SKM-1 (cell line): ENCODE measurements around the gene IFNAR1.

Experiments
- DNase-seq: peaks from one replicate; lab custom pipeline; 2025; ENCODE audit not compliant: unreplicated experiment; lab: John Stamatoyannopoulos, UW

IFNAR1 gene

DNA sequence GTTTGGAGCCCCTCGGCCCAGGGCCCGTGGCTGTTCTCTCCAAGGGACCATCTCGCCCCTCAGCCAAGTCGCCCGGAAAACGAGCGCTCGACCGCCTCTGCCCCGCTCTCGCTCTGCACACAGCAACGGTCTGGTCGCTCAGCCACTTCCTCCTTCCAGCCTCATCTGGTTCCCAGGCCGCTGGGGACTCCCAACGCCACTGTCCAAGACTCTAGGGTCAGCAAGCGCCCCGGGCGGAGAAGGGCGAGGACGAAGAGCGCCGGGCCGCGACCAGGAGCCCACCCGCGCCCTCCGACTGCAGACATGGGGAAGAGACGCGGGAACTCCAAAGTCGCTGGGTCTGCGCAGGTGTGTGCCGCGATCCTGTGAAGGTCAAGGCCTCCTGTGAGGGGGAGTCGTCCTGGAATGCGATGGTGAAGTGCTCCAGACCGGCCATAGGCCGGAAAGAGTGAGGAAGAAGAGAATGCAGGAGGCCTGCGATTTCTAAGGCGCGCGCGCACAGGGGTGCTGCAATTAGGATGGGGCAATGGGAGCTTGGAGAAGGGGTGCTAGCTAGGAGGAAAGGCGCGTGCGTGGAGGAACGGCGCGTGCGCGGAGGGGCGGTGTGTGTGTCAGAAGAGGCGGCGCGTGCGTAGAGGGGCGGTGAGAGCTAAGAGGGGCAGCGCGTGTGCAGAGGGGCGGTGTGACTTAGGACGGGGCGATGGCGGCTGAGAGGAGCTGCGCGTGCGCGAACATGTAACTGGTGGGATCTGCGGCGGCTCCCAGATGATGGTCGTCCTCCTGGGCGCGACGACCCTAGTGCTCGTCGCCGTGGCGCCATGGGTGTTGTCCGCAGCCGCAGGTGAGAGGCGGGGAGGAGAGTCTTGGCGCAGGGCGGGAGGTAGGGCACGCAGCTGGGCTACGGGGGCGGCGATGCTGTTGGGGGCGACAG is at the start of gene IFNAR1:
Gene IFNAR1 (plus strand): TSS at position 680 of the 931 bp plus-strand sequence. CDS start 86 bp downstream, at position 766.
- DNase-seq = peak; percentile 99

DNA sequence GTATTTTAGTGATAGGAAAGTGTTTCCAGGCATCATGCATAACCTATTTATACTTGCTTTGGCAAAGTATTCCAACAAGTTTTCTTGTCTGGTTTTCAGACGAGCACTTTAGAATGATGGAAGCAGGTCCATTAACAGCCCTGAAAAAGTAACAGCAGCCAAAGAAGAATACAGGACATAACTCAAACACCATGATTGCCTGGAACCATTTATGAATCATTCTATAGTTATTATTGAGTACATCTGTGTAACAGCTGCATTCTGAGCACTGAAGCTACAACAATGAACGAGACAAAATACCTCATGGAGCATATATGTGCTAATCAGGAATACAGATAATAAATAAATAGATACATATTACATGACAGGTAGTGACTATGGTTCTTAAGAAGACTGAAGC is 46.0 kb upstream of the IFNAR1 start:
- no peak for DNase-seq

DNA sequence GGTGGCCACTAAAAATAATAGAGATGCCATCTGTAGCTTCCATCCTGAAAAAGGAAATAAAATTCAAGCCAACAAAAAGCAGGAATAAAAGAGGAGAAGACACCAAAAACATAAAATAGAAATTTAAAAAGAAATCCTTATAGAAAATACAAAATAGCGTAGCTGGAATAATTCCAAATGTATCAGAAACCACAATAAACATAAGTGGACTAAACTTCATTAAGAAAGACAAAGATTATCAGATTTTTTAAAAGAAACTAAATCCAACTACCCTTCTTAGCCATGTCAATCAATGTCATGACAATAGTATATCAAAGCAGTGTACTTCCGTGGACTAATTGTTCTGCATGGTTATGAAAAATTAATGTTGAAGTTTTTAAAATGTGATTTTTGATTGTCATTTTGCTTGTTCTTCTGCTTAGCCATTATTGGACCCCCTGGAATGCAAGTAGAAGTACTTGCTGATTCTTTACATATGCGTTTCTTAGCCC is 45.4 kb upstream of the IFNAR1 start:
- no peak for DNase-seq

DNA sequence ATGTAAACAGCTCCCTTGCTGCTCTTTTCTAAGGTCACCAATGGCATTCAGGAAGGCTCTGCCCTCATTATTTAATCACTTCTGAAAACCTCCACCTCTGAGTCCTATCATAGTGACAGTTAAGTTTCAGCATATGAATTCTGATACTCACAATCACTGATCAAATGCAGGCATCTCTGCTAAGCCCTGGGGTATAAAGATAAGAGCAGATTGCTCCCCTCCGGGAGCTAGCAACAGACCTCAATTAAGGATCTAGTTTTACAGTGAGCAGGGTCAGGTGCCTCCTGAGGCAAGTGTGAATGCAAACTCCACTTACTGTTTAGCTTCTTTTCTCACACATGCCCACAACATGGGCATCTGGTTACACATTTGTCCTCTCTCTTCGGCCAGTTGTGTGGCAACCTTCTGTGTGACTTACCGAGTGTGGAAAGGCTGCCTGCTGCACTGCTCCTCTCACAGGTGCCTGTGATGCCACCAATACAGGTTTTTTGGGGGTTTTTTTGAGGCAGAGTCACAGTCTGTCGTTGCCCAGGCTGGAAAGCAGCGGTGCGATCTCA is 43.6 kb upstream of the IFNAR1 start:
- DNase-seq = no peak

DNA sequence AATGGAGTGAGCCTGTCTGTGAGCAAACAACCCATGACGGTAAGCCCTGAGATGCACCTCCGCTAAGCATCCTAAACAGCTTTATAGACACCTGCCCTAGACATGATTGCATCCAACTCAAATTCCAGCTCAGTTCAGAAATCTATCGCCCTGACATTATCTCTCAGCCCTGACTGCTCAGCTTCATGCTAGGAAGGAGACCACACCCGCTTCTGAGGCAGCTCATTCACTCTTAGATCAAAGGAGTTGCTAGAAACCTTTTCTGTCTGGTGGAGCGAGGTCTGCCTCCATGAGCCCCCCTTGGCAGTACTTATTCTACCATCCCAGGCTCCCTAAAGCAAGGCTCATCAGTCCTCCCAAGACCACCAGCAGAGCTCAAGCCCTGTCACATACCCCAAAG is 41.6 kb upstream of the IFNAR1 start:
- DNase-seq = no peak

DNA sequence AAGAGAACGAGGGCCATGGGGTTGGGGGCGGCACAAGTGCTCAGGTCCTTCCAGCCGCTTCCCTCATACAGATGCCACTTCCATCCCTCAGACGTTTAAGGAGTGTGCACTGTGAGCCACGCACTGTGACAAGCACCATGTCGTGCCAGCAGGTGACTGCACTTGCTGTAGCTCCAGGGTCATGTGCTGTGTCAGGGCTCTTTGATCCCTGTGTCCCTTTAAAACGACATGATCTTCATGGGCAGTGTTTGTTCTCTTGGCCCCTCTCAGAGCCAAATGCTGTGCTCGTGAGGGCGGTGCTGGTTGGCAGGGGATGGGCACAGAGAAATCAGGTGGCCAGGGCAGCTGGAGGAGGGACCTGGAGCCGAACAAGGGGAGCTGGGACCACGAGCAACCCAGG is 38.7 kb upstream of the IFNAR1 start:
- no peak for DNase-seq

DNA sequence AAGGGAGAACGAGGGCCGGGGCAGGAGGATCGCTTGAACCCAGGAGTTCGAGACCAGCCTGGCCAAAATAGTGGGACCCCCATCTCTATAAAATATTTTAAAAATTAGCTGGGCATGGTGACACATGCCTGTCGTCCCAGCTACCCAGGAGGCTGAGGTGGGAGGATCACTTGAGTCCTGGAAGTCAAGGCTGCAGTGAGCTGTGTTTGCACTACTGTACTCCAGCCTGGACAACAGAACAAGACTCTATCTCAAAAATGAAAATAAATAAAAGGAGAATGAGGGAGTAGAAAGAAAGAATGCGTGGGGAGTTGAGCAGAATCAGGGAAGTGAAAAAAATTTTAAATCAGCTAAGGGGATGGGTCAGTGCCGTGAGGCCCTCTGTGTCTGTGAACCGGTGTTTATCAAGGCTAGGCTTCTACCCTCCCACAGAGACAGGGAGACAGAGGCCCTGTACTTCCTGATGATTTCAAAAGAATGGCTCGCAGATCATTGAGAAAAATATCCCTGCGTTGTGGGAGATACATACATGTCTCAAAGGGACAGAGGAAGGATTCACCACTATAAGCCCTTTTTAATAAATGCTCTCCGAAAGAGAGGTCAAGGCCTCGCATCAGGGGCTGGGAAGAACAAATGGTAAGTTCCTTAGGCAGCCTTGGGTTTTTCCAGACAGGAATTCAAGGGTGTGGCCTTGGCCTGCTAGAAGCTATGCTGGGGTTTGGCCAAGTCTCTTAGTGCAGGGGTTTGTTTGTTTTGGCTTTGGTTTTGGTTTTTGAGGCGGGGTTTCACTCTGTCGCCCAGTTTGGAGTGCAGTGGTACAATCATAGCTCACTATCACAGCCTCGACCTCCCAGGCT is 37.9 kb upstream of the IFNAR1 start:
- no peak for DNase-seq

DNA sequence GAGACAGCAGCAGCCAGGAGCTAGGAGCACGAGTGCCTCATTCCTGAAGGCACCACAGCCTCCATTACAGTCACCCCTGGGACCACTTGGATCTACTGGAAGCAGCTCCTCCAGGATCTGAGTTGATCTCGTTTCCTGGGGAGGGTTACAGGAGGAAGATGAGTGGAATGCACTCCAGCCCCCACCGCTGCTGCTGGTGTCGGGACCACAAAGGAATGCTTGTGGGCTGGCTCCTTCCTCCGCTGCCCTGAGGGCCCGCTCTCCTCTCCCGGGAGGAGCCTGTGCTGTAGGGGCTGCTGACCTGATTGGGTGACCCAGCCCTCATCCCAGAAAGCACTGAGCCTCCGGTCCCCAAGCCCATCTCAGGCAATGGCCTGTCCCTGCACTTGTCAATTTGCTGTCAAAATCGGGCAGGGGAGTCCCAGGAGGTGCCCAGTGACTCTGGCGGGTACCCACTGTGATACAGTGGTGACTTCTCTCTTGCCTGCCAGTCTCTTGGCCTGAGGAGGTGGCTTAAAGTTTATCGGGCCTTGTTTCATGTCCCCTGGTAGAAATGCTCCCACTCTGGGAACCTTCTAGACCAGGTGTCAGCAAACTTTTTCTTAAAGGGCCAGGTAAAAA is 35.5 kb upstream of the IFNAR1 start:
- no peak for DNase-seq

DNA sequence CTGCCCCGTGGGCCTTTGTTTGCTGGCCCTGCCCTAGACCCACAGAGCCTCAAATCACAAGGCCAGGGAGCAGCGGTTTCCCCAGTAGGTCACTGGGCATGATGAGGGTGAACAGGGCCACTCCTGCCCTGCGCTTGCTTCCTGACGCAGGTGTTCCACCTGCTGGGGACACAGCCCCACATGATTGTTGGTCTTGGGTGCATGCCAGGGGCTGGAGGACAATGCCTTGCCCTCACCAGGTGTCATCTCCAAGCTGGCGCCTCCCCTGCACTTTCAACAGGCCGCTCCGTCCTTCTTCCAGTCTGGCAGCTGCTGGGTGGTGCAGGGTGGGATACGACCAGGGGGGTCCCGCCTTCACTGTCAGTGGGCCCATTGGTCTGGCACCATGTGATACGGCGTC is 34.3 kb upstream of the IFNAR1 start:
- DNase-seq = no peak

DNA sequence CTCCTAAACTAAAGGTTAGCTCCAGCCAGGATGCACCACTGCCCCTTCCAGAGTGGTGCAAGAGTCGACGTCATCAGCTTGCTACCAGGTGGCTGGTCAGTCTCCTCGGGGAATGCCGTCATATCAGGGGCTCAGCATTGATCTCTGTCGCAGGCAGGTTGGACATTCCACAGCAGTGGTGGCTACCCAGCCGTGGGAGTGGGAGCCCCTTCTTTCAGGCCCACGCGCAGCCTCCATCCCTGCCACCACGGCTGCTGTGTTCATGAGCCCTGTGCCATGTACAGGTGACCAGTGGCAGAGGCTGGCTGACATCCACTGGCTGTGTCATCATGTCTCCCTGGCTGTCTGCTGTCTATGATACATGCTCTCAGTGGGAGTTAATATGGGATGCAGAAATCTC is 33.1 kb upstream of the IFNAR1 start:
- no peak for DNase-seq

DNA sequence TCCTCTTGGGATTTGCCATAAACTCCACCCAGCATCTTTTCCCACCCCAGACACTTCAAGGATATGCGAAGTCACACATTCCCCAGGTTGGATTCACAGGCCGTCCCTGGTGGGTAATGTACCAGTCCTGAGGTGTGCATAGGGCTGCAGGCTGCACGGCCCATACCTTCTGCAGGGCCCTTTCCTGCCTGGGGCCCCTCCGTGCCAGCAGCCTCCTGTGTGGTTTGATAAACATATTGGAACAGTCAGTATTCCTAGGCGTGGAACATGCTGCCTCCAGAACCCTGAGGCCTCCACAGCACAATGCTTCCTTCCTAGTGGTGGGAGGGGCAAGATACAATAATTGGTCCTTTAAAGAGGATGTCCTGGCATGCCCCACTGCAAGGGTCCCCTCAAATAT is 32.0 kb upstream of the IFNAR1 start:
- no peak for DNase-seq

DNA sequence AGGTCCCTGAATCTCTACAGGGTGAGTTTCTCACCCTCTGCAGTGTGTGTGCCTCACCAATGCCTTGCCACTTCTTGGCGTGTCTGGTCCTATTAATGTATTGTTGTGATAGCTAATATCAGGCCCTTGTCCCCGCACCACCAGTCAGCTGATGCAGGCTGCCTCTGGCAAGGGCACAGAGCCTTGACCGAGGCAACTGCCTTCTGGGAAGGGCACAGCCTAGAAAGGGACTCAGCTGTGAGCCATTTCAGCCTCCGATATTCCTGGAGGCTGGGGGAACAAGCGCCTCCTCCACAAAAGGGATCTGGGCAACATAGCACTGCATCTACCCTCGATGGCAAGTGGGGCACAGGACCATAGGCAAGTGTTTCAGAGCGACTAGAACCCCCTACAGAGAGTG is 31.6 kb upstream of the IFNAR1 start:
- DNase-seq = no peak

DNA sequence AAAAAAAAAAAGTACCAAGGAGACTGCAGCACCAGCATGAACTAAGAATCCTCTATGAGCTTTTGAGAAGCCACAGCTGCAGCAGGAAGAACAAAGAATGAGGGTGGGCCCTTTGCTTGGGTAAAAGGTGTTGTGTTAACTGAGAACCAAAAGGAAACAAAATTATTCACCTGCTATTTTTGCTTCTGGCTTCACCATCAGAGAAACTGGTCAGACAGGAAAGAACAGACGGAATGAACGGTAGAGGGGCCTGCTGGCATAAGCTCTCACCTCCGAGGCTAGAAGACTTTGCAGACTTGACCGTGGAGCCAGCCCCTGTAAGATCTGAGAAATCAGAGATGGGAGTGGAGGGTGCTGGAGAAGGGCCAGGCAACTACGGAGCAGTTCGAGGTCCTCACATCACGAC is 31.0 kb upstream of the IFNAR1 start:
- DNase-seq = no peak

DNA sequence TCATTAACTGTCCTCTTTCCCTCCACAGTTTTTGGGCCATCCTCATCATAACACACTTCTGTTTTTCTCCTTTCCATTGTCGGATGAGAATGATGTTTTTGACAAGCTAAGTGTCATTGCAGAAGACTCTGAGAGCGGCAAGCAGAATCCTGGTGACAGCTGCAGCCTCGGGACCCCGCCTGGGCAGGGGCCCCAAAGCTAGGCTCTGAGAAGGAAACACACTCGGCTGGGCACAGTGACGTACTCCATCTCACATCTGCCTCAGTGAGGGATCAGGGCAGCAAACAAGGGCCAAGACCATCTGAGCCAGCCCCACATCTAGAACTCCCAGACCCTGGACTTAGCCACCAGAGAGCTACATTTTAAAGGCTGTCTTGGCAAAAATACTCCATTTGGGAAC is 28.6 kb upstream of the IFNAR1 start:
- DNase-seq = no peak

DNA sequence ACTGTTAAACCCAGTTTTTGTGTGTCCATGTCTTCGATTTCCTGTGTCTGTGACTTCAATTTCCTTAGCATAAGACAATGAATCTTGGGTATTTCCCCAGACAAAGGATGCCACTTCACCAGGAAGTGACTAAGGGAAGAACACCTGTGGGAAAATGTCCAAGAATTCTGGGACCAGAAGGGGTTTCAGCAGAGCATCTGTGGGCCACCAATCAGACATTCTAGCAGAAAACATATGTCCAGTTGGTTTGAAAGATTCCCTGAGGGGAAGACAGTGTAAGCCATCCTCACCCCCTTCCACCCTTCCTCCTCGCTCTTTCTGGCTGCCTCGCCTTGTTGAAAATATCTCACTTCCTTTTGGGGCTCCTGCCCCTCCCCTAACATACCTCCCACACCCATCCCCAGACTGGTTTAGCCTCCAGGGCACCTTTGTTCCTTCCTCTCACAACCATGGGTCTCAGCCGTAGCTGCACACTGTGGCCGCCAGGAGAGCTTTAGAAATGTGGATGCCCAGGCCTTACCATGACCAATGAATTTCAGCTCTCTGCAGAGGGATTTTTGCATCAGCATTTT is 25.5 kb upstream of the IFNAR1 start:
- DNase-seq = peak; percentile 72

DNA sequence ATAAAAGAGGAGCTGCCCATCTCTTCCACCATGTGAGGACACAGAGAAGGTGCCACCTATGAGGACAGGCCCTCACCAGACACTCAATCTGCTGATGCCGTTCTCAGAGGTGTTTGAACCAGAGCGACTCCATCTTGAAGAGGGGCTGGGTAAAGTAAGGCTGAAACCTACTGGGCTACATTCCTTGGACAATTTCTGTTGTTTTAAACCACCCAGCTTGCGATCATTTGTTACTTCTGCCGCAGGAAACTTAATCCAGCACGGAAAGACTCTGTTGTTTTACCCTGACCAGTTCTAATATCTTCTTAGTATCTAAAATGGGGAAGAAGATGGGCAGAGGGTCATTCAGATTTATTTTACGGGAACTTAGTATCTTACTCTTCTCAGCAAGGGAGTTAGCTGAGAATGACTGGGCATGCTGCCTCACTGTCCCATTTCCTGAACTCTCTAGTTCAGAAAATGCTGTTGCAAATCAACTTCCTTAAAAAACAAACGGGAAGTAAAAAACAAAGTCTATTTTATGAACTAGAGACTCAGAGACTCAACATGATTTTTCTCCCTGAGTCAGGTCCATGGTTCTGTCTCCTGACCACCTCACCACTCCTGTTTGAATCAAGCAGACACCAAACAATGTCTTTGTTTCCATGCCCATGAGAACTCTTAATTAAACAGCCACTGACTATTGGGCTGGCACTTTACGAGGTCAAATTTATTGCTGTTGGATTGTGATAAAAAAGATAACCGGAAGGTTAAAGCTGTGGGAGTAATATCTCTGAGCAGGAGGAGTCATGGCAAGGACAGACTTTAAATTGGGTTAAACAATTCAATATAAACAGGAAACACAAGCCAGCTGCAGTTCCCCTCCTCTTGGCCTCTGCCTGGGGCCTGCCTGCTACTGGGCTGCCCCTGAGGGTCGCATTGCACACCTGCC is 23.8 kb upstream of the IFNAR1 start:
- peak; percentile 97 for DNase-seq

DNA sequence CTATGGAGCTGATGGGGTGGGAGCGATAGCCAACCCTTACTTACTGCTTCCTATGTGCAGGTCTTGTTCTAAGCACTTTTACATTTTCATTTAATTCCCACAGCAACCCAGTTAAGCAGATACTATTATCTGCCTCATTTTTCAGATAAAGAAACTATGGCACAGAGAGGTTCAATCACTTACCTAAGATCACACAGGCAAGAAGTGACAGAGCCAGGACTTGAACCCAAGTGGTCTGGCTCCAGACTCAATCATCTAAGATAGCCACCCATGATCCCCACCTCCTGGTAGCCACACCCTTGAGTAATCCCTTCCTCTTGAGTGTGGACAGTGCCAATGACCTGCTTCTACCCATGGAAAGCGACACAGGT is 23.2 kb upstream of the IFNAR1 start:
- no peak for DNase-seq

DNA sequence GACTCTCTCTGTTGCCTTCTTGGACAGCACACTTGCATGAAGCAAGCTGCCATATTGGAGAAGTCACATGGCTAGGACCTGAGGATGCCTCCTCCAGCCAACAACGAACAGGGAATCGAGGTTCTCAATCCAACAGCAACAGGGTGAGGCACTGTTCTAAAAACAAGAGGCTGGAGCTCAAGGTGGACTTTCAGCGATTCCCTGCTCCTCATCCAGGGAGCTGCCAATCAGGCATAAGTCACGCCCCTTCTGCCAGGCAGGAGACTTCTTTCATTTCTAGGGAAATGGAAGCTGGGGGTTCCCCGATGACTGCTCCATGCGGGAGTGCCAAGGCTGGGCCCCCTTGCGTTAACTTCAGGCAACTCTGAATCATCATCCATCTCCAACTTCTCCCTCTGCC is 22.7 kb upstream of the IFNAR1 start:
- no peak for DNase-seq

DNA sequence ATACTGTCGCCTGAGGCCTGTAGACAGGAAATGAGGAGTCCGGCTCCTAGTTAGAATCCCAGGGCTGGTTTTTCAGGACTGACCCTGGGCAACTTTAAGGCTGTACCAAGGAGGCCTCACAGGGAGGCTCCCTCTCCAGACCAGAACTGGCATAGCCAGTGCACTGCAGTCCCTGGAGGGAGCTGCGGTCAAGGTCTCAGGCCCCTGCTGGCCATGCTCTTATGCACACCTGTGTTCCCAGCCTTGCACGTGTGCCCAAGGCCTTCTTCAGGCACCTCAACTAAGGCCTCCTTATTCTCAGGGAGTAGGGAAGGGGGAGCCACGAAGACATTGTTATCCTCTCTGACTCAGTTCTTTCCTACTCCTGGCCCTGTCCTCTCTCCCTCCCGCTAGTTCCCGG is 22.0 kb upstream of the IFNAR1 start:
- DNase-seq = no peak

DNA sequence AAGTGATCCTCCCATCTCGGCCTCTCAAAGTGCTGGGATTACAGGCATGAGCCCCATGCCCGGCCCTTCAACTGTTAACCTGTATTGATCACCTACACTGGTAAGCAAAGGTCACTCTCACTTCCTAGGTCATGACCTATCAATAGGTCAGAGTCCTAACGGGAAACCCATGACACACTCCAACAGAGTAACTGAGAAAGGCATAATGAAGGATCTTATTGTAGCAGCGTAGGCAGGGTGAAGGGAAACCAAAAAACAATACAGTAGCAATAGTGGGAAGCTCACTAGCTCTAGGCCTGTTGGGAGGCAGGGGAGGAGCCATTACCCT is 19.5 kb upstream of the IFNAR1 start:
- DNase-seq = no peak
